Large intestine (tissue), 3 donors: ENCODE measurements around the gene TEX2. TPM values are rescaled to one million over a fixed set of nuclear protein-coding genes. Genes with fewer than 3 reads are reported as not detected.

ENCODE experiments used
- DNase-seq, 2 donors: peaks; one replicate each; pipeline versions ENCODE4 v3.0.0 to v3.0.0-alpha.2; 2013
- H3K27ac ChIP-seq: one replicate; pipeline ENCODE4 v1.5.1; 2013; ENCODE audit warnings: low read length
- H3K27me3 ChIP-seq: 2 replicates; pipeline ENCODE4 v1.6.1; 2013; ENCODE audit warnings: low read length; ENCODE audit not compliant: control insufficient read depth, insufficient read depth
- H3K36me3 ChIP-seq: 2 replicates; pipeline ENCODE4 v1.6.1; 2013; ENCODE audit warnings: low read length; ENCODE audit not compliant: control insufficient read depth, insufficient read depth
- H3K4me1 ChIP-seq: one replicate; pipeline ENCODE4 v1.6.1; 2013; ENCODE audit warnings: low read length; ENCODE audit not compliant: control insufficient read depth, insufficient read depth
- H3K4me3 ChIP-seq: one replicate; pipeline ENCODE4 v1.5.1; 2013; ENCODE audit warnings: low read length
- H3K9me3 ChIP-seq: one replicate; pipeline ENCODE4 v1.6.1; 2013; ENCODE audit warnings: mild to moderate bottlenecking, low read depth, low read length, moderate library complexity; ENCODE audit not compliant: control insufficient read depth
- WGBS: methylation state at CpG from one replicate; pipeline ENCODE4 v1.1.5; 2013; ENCODE audit warnings: low lambda C conversion rate; ENCODE audit not compliant: insufficient coverage; 5-methylcytosine and 5-hydroxymethylcytosine counted together
- polyA plus RNA-seq: library from polyadenylated mRNA; unstranded; fragments of 120-200 nt; gene quantifications from one replicate; pipeline ENCODE4 v1.2.1, GENCODE V29; 2013

The TEX2 gene
- polyA plus RNA-seq, 1 donor = 37.2 TPM

DNA sequence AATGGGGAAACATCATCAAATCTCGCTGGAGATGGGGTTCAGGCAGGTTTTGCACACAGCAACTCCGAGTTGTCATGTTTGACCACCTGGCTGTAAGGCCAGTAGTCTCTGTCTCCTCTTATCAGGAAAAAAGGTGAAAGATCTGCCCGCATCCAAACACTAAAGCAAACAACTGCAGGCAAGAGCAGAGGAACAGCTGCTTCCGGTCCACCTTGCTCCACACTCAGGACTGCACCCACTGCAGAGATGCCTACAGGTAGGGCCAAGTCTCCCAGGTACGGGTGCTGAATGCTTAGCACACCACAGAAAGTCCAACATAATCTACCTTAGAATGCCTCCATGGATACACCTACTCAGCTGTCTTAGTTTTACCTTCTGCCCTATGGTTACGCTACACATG, 7.3 kb downstream of the TEX2 start:
- H3K4me3 ChIP-seq = no peak overlapping the region
- no peak overlapping the region for H3K27ac ChIP-seq
- no peak for DNase-seq
- no peaks in the 10 kb centered on the region for H3K36me3 ChIP-seq
- no CpG with 5 or more reads among the region's 6 CpGs for WGBS
- no peaks in the 10 kb centered on the region for H3K9me3 ChIP-seq
- peaks cover 18% of the 10 kb centered on the region for H3K4me1 ChIP-seq
- no peaks in the 10 kb centered on the region for H3K27me3 ChIP-seq

DNA sequence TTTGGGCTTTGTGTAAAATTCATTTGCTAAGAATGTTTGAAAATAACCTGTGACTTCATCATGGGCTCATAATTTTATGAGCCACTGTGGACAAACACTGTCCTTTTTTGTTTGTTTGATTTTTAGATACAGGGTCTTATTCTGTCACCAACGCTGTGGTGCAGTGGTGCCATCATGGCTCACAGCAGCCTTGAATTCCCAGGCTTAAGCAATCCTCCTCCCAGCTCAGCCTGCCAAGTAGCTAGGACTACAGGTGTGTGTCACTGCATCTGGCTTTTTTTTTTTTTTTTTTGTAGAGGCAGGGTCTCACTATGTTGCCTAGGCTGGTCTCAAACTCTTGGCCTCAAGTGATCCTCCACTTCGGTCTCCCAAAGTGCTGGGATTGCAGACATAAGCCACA, 8.3 kb downstream of the TEX2 start:
- Histone ChIP-seq H3K4me3 (no peak overlapping the region), H3K9me3 (no peaks in the 10 kb centered on the region), H3K27me3 (no peaks in the 10 kb centered on the region), H3K27ac (no peak overlapping the region), H3K36me3 (no peaks in the 10 kb centered on the region), H3K4me1 (peaks cover 8% of the 10 kb centered on the region)
- DNase-seq = no peak
- no CpG with 5 or more reads among the region's 2 CpGs for WGBS

DNA sequence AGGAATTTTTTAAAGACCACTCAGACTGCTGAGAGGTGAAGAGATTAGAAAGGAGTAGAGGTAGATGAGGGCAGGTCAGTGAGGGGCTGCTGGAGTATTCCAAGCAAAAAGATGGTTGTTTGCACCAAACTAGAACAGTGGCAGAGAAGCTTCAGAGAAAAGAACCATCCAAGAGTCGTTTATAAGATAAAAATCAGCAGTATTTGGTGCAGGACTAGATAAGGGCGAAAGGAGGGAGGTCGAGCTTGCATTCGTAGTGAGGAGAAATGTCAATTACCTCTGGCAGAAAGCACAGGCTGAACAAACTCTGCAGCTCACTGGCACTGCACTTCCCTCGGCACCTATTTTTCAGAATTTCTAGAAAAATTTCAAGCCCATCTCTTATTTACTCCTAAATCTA, 9.6 kb downstream of the TEX2 start:
- H3K9me3 ChIP-seq = no peaks in the 10 kb centered on the region
- H3K4me1 ChIP-seq = no peaks in the 10 kb centered on the region
- H3K27ac ChIP-seq = no peak overlapping the region
- WGBS = no CpG with 5 or more reads among the region's 5 CpGs
- no peak overlapping the region for H3K4me3 ChIP-seq
- no peaks in the 10 kb centered on the region for H3K36me3 ChIP-seq
- DNase-seq = no peak
- no peaks in the 10 kb centered on the region for H3K27me3 ChIP-seq

DNA sequence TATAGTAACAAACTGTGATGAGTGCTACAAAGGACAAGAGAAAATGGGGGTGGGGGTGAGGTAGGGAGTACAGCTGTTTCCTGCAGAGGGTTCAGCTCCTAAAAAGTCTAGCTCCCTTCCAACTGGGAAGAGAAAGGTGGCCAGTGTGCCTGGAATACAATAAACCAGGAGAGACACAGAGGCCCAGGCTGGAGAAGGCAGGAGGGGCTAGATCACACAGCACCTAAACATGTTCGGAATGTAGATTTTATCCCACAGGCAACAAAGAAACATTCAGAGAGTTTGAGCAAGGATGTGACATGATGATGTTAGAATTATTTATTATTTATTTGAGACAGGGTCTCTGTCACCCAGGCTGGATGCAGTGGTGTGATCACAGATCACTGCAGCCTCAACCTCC, 10.2 kb downstream of the TEX2 start:
- DNase-seq = no peak
- Histone ChIP-seq H3K27me3 (no peaks in the 10 kb centered on the region), H3K36me3 (no peaks in the 10 kb centered on the region), H3K9me3 (no peaks in the 10 kb centered on the region), H3K27ac (no peak overlapping the region), H3K4me1 (no peaks in the 10 kb centered on the region), H3K4me3 (no peak overlapping the region)
- WGBS = no CpG with 5 or more reads among the region's 1 CpG

DNA sequence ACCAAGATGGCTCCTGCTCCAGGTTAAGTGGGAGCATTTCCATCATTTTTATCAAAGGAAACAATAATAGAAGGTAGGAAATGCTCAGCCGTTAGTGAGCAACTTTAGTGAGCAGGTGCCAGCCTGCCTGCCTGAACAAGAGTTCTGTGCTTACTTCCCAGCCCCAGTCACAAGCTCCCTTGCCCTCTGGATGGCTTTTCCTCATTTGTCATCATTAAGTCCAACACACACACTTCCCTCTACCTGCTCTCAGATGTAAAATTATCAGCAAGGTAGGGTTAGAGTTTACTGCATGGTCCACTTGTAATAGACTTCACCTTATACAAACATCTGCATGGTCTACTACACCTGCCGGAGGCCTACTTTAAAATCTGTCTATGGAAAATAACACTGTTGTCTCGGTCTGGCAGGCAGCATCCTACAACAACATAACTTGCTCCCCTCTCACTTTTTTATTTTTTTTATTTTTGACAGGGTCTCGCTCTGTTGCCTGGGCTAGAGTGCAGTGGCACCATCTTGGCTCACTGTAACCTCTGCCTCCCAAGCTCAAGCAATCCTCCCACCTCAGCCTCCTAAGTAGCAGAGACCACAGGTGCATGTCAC, 12.7 kb downstream of the TEX2 start:
- Histone ChIP-seq H3K4me1 (no peaks in the 10 kb centered on the region), H3K4me3 (no peak overlapping the region), H3K27ac (no peak overlapping the region), H3K27me3 (no peaks in the 10 kb centered on the region), H3K9me3 (no peaks in the 10 kb centered on the region), H3K36me3 (no peaks in the 10 kb centered on the region)
- WGBS = no CpG with 5 or more reads among the region's 4 CpGs
- DNase-seq = no peak

DNA sequence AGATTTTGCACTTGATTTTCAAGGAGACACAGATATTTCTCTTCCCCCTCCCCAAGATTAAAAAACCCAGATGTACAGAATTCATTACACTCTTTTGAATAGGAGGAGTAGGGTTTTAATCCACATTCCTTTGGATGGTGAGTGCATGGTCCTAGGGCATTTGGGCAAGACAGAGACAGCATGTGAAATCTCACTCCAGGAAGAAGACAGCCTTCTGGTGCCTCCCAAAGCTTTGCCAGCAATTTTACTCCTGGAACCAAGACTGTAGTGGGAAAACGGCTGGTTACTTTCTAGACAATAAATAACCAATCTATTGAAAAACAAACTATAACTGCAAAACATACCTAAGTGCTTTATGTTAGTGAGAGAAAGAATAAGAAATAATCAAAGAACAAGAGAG, 15.2 kb downstream of the TEX2 start:
- no peaks in the 10 kb centered on the region for H3K9me3 ChIP-seq
- no peaks in the 10 kb centered on the region for H3K36me3 ChIP-seq
- no peak for DNase-seq
- H3K4me1 ChIP-seq = peaks cover 3% of the 10 kb centered on the region
- H3K4me3 ChIP-seq = no peak overlapping the region
- no peaks in the 10 kb centered on the region for H3K27me3 ChIP-seq
- H3K27ac ChIP-seq = no peak overlapping the region
- WGBS = 80% methylated on average over 1 of the region's 1 CpG

DNA sequence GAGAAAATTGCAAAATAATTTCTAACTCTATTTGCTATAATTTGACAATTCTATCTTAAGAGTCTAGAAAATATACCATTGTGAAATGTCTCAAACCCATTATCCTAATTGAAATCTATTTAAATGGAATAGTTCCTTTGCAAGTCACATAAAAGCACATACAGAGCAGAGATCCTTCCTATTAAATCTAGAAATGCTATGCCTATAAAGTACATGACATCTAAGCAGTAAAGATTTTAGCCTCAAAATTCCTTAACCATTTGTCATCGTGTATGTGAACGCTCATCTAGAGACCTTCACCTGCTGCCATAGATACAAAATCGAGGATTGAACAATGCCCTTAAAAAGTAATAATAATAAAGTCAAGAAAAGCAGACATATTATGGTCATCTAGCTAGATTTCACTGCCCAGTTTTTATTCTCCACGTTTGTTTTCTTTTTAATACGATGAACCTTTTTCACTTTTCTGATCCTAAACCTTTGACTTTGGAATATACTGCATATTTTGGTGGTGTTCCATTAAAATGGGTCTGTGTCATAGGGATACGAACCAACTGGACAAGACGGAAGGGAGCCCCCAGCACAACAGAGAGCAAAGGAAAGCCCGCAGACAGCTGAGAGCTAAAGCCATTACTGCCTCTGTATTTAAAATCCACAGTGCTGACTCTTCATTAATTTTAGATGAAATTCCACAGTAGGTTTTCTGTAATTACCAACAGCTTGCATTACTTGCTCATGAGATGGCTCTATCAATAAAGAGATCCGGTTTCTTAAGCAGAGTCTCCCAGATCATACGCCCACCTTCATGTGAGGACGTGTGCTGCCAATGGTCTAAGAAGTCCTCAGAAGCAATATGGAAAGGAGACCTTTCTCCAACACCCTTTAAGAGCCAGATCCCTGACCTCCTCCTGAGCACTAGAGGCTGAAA, 17.6 kb downstream of the TEX2 start:
- 90% methylated on average over 3 of the region's 11 CpGs for WGBS
- no peak overlapping the region for H3K27ac ChIP-seq
- H3K36me3 ChIP-seq = no peaks in the 10 kb centered on the region

DNA sequence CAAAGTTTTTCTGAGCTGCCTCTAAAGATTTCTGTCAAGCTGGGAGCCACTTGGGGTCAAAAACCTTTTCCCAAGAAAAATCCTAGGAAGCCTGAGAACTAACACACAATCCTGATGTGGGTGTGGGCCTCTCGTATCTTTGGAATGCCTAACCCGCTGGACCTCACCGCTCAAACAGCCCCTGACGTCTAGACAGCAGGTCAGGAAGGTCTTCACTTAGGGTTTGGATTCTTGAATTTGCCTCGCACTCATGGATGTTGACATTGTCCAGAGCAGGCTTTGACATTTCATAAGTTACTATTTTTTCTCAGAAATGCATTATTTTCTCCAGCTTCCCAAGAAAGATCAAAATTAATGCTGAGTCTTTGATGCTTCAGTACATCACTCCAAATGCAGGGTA, 18.9 kb downstream of the TEX2 start:
- no peaks in the 10 kb centered on the region for H3K27me3 ChIP-seq
- peaks cover 15% of the 10 kb centered on the region for H3K4me1 ChIP-seq
- no peaks in the 10 kb centered on the region for H3K9me3 ChIP-seq
- no peaks in the 10 kb centered on the region for H3K36me3 ChIP-seq
- no peak overlapping the region for H3K4me3 ChIP-seq
- no peak overlapping the region for H3K27ac ChIP-seq
- no CpG with 5 or more reads among the region's 5 CpGs for WGBS
- DNase-seq = no peak

More for the DNA sequence above, 17.6 kb downstream of the TEX2 start:
- H3K4me3 ChIP-seq = no peak overlapping the region
- no peaks in the 10 kb centered on the region for H3K27me3 ChIP-seq
- DNase-seq = no peak
- peaks cover 10% of the 10 kb centered on the region for H3K4me1 ChIP-seq
- no peaks in the 10 kb centered on the region for H3K9me3 ChIP-seq

DNA sequence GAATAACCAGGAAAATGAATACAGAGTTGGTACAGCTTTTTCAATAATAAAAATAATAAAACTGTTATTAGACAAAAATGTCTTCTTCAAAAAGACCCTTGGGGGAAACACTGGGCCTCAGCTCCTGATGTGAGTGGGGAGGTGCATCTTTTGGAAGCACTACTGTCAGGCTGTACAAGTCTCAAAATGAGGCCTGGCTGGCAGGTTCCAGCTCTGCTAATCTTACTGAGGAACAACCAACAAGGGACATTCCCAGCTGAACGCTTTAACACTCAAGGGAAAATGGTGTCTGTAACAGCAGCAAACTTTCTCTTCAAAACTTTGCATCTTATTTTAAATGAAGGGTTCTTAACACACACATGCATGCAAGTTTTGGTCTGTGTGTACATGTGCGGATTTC, 19.7 kb downstream of the TEX2 start:
- H3K27ac ChIP-seq = no peak overlapping the region
- H3K36me3 ChIP-seq = no peaks in the 10 kb centered on the region
- H3K4me3 ChIP-seq = no peak overlapping the region
- WGBS = no CpG with 5 or more reads among the region's 2 CpGs
- no peak for DNase-seq
- peaks cover 15% of the 10 kb centered on the region for H3K4me1 ChIP-seq
- H3K27me3 ChIP-seq = no peaks in the 10 kb centered on the region
- no peaks in the 10 kb centered on the region for H3K9me3 ChIP-seq

DNA sequence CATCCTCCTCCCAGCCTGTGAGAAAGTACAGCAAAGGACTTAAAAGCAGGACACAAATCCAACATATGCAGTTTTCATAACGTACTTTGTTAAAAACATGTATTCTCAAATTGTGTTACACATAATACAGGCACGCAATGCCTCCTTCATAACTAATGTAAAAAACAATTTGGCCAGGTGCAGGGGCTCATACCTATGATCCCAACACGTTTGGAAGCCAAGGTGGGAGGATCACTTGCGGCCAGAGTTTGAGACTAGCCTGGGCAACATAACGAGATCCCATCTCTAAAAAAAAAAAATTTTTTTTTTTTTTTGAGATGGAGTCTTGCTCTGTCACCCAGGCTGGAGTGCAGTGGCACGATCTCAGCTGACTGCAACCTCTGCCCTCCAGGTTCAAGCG, 20.4 kb downstream of the TEX2 start:
- Histone ChIP-seq H3K36me3 (no peaks in the 10 kb centered on the region), H3K9me3 (no peaks in the 10 kb centered on the region), H3K4me1 (peaks cover 15% of the 10 kb centered on the region), H3K4me3 (no peak overlapping the region), H3K27me3 (no peaks in the 10 kb centered on the region), H3K27ac (no peak overlapping the region)
- no peak for DNase-seq
- 100% methylated on average over 1 of the region's 7 CpGs for WGBS
